Adrenal gland (tissue), 5 donors: ENCODE data around the gene CES4A.

ENCODE experiments used
- CTCF ChIP-seq, 6 experiments: fragments of 450-650 bp in 4 of 6; fragments of 200-600 bp in 2 of 6; sonication (generic) in 1 of 6; IDR thresholded peaks; 1 replicate in 5 of 6; 2 replicates in 1 of 6; pipeline versions ENCODE4 v1.5.1 to v1.8.0; 2016 to 2021; ENCODE audit warnings: antibody characterized with exemption in 6 of 6, mild to moderate bottlenecking in 2 of 6, moderate library complexity in 1 of 6
- POLR2A ChIP-seq, 2 donors: fragments of 450-650 bp; IDR thresholded peaks; one replicate each; pipeline ENCODE4 v1.6.1; 2017; ENCODE audit warnings: antibody characterized with exemption in 2 of 2, mild to moderate bottlenecking in 2 of 2, moderate library complexity in 1 of 2
- donor health status: DM: no; HTN: no; CAD: no.

- TF ChIP-seq CTCF (IDR thresholded peaks at IDR 0.05) (no peak), POLR2A (IDR thresholded peaks at IDR 0.05) (no peak)
Measured at GRCh38 chr16:66950971-66951790, 37.2 kb upstream of the CES4A start.
